Endodermal cell (in vitro differentiated cells): ENCODE results near the gene TBC1D24. TPM values are rescaled to one million over a fixed set of nuclear protein-coding genes. Genes with fewer than 3 reads are reported as not detected.
A peak's percentile ranks its signal among the peaks of the same experiment; 100 is the strongest.

Experiments used
- DNase-seq: peaks from one replicate; pipeline ENCODE4 v3.0.0-alpha.2; 2017
- H3K27ac ChIP-seq: 2 replicates; pipeline ENCODE4 v1.5.1; 2013; ENCODE audit warnings: mild to moderate bottlenecking, low read depth, low read length, moderate library complexity
- H3K27me3 ChIP-seq: 2 replicates; pipeline ENCODE4 v1.6.1; 2013; ENCODE audit warnings: mild to moderate bottlenecking, low read length, moderate library complexity; ENCODE audit not compliant: insufficient read depth, control insufficient read depth, poor library complexity, severe bottlenecking
- H3K36me3 ChIP-seq: 2 replicates; pipeline ENCODE4 v1.7.0; 2013; ENCODE audit warnings: mild to moderate bottlenecking, low read length, moderate library complexity; ENCODE audit not compliant: control insufficient read depth, insufficient read depth
- H3K4me1 ChIP-seq: one replicate; pipeline ENCODE4 v1.7.0; 2013; ENCODE audit warnings: low read length; ENCODE audit not compliant: control insufficient read depth, insufficient read depth
- H3K4me3 ChIP-seq: 2 replicates; pipeline ENCODE4 v1.5.1; 2013; ENCODE audit warnings: mild to moderate bottlenecking, low read length, moderate library complexity
- H3K9ac ChIP-seq: 2 replicates; pipeline ENCODE4 v1.6.1; 2013; ENCODE audit warnings: mild to moderate bottlenecking, low read length, moderate library complexity; ENCODE audit not compliant: poor library complexity, severe bottlenecking; ENCODE audit errors: extremely low read depth
- H3K9me3 ChIP-seq: 2 replicates; pipeline ENCODE4 v1.6.1; 2013; ENCODE audit warnings: mild to moderate bottlenecking, low read length, moderate library complexity; ENCODE audit not compliant: control insufficient read depth
- H3K27ac Mint-ChIP-seq: 2 replicates; pipeline ENCODE4 v1.8.0; 2020; ENCODE audit warnings: mixed read lengths
- H3K27me3 Mint-ChIP-seq: 2 replicates; pipeline ENCODE4 v1.8.0; 2021; ENCODE audit warnings: mild to moderate bottlenecking, mixed read lengths; ENCODE audit not compliant: insufficient read depth
- H3K36me3 Mint-ChIP-seq: 2 replicates; pipeline ENCODE4 v1.8.0; 2020; ENCODE audit warnings: low read depth, mixed read lengths
- H3K4me1 Mint-ChIP-seq: 2 replicates; pipeline ENCODE4 v1.8.0; 2020; ENCODE audit warnings: mixed read lengths
- H3K4me3 Mint-ChIP-seq: 2 replicates; pipeline ENCODE4 v1.8.0; 2020; ENCODE audit warnings: mild to moderate bottlenecking, moderate library complexity, mixed read lengths
- H3K9me3 Mint-ChIP-seq: 2 replicates; pipeline ENCODE4 v1.8.0; 2020; ENCODE audit warnings: mild to moderate bottlenecking, mixed read lengths
- WGBS, 2 experiments: methylation state at CpG; one replicate each; pipeline versions ENCODE4 v1.1.5 to v1.1.7; 2013; ENCODE audit warnings: missing lambda C conversion rate in 2 of 2, mixed read lengths in 1 of 2; ENCODE audit not compliant: insufficient coverage in 1 of 2, insufficient read length in 1 of 2; 5-methylcytosine and 5-hydroxymethylcytosine counted together
- total RNA-seq, 2 donors: library from RNA; stranded (reverse); fragmentation: NEBNext Ultra II Directional in 1 of 2; extraction: Animal tissue kit (Norgen Biotek cat#: 25700) in 1 of 2; gene quantifications; 2 replicates in 1 of 2; 3 replicates in 1 of 2; pipeline ENCODE4 v1.2.1, GENCODE V29; 2021
- TF ChIP-seq, protein P1 (sequence below): fragments of 200-600 bp; sonication (generic); conservative IDR thresholded peaks from 2 replicates; pipeline ENCODE4 v1.5.0; 2021; ENCODE audit warnings: antibody characterized with exemption, mild to moderate bottlenecking

TBC1D24 gene
- total RNA-seq, 2 donors from 2014 or later, result 15.7 to 19.4 TPM

DNA sequence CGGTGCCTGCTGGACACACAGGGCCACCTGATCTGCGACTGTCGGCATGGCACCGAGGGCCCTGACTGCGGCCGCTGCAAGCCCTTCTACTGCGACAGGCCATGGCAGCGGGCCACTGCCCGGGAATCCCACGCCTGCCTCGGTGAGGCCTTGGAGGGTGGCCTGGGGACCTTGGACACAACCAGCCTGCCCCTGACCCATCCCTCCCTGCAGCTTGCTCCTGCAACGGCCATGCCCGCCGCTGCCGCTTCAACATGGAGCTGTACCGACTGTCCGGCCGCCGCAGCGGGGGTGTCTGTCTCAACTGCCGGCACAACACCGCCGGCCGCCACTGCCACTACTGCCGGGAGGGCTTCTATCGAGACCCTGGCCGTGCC, 2.5 kb upstream of the TBC1D24 start:
- Mint-ChIP-seq H3K9me3 (no peaks in the 10 kb centered on the region), H3K27me3 (peaks cover 47% of the 10 kb centered on the region), H3K4me3 (no peak overlapping the region), H3K36me3 (no peaks in the 10 kb centered on the region), H3K27ac (no peak overlapping the region), H3K4me1 (peaks cover 6% of the 10 kb centered on the region)
- Histone ChIP-seq H3K4me1 (peaks cover 14% of the 10 kb centered on the region), H3K27me3 (peaks cover 43% of the 10 kb centered on the region), H3K36me3 (no peaks in the 10 kb centered on the region), H3K4me3 (no peak overlapping the region), H3K27ac (no peak overlapping the region), H3K9ac (no peak overlapping the region), H3K9me3 (no peaks in the 10 kb centered on the region)
- WGBS, 2 experiments, result 91 to 95% methylated on average over 24 to 27 of the region's 27 CpGs
- DNase-seq, result no peak
- TF ChIP-seq, protein P1, sequence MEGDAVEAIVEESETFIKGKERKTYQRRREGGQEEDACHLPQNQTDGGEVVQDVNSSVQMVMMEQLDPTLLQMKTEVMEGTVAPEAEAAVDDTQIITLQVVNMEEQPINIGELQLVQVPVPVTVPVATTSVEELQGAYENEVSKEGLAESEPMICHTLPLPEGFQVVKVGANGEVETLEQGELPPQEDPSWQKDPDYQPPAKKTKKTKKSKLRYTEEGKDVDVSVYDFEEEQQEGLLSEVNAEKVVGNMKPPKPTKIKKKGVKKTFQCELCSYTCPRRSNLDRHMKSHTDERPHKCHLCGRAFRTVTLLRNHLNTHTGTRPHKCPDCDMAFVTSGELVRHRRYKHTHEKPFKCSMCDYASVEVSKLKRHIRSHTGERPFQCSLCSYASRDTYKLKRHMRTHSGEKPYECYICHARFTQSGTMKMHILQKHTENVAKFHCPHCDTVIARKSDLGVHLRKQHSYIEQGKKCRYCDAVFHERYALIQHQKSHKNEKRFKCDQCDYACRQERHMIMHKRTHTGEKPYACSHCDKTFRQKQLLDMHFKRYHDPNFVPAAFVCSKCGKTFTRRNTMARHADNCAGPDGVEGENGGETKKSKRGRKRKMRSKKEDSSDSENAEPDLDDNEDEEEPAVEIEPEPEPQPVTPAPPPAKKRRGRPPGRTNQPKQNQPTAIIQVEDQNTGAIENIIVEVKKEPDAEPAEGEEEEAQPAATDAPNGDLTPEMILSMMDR, result no peak

DNA sequence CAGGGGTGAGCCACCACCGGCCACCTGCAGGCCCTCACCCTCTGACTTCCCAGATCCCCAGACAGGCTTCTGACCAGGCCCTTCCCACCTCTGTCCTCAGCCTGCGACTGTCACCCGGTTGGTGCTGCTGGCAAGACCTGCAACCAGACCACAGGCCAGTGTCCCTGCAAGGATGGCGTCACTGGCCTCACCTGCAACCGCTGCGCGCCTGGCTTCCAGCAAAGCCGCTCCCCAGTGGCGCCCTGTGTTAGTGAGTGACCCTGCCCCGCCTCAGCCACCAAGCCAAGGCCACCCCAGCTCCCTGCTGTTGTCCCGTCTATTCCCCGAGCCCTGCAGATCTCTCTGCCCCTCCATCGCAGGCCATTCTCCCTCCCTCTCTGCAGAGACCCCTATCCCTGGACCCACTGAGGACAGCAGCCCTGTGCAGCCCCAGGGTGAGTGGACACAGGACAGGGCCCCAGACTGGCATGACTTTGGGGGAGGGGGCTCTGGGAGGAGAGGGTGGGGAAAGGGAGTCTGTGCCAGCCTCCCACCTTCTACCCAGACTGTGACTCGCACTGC, 2.0 kb upstream of the TBC1D24 start:
- Mint-ChIP-seq H3K27me3 (peaks cover 50% of the 10 kb centered on the region), H3K4me1 (peaks cover 6% of the 10 kb centered on the region), H3K36me3 (no peaks in the 10 kb centered on the region), H3K9me3 (no peaks in the 10 kb centered on the region), H3K4me3 (peak overlapping the region; percentile 45), H3K27ac (no peak overlapping the region)
- Histone ChIP-seq H3K9me3 (no peaks in the 10 kb centered on the region), H3K4me1 (peaks cover 14% of the 10 kb centered on the region), H3K4me3 (no peak overlapping the region), H3K9ac (no peak overlapping the region), H3K36me3 (no peaks in the 10 kb centered on the region), H3K27me3 (peaks cover 43% of the 10 kb centered on the region), H3K27ac (no peak overlapping the region)
- no peak for DNase-seq
- TF ChIP-seq, protein P1, result no peak
- WGBS, 2 experiments, result 86 to 89% methylated on average over 10 to 14 of the region's 14 CpGs

DNA sequence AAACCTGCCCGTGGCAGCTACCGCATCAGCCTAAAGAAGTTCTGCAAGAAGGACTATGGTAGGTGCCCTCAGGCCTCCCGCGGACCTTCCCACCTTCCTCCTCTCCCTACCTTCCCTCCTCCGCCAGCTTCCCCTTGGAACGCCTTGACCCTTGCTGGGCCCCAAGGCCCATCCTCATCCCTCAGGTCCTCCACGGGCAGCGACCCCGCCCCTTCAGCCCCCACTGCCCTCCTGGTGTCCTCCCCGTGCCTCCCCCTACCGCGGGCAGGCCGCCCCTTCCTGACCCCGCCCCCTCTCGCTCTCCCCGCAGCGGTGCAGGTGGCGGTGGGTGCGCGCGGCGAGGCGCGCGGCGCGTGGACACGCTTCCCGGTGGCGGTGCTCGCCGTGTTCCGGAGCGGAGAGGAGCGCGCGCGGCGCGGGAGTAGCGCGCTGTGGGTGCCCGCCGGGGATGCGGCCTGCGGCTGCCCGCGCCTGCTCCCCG, 1.4 kb upstream of the TBC1D24 start:
- Mint-ChIP-seq H3K4me3 (peak overlapping the region; percentile 45), H3K27me3 (peaks cover 49% of the 10 kb centered on the region), H3K27ac (no peak overlapping the region), H3K4me1 (peaks cover 6% of the 10 kb centered on the region), H3K9me3 (no peaks in the 10 kb centered on the region), H3K36me3 (no peaks in the 10 kb centered on the region)
- Histone ChIP-seq H3K36me3 (no peaks in the 10 kb centered on the region), H3K27me3 (peaks cover 43% of the 10 kb centered on the region), H3K27ac (no peak overlapping the region), H3K4me1 (peaks cover 14% of the 10 kb centered on the region), H3K4me3 (no peak overlapping the region), H3K9ac (no peak overlapping the region), H3K9me3 (no peaks in the 10 kb centered on the region)
- WGBS, 2 experiments, result 8 to 50% methylated on average over 5 to 49 of the region's 49 CpGs
- peak; percentile 68 for DNase-seq
- TF ChIP-seq, protein P1, result no peak
